HAP-1 (cell line): ENCODE measurements around the gene MPP1.

ENCODE experiments used
- DNase-seq, 2 experiments: peaks; one replicate each; pipeline ENCODE4 v3.0.0-alpha.2; 2016 to 2020; ENCODE audit warnings: low spot score in 2 of 2
- H3K27me3 ChIP-seq: fragments of 250-450 bp; sonication (Bioruptor Pico); 2 replicates; pipeline ENCODE4 v1.5.1; 2020; ENCODE audit warnings: low read depth, mild to moderate bottlenecking, moderate library complexity
- H3K36me3 ChIP-seq: fragments of 250-450 bp; sonication (Bioruptor Pico); replicated peaks from 2 replicates; pipeline ENCODE4 v1.5.1; 2020; ENCODE audit warnings: mild to moderate bottlenecking
- H3K4me1 ChIP-seq: fragments of 250-450 bp; sonication (Bioruptor Pico); 2 replicates; pipeline ENCODE4 v1.5.1; 2020; ENCODE audit warnings: mild to moderate bottlenecking
- H3K4me3 ChIP-seq: fragments of 250-450 bp; sonication (Bioruptor Pico); 2 replicates; pipeline ENCODE4 v1.5.1; 2020; ENCODE audit warnings: mild to moderate bottlenecking, moderate library complexity
- H3K9me3 ChIP-seq: fragments of 250-450 bp; sonication (Bioruptor Pico); 2 replicates; pipeline ENCODE4 v1.5.1; 2020; ENCODE audit warnings: mild to moderate bottlenecking, moderate library complexity
- in situ Hi-C: fragments of 300-500 bp; cut with MboI; formaldehyde crosslinking; loops from 3 replicates; pipeline ENCODE4 v1.14.3; 2020; ENCODE audit warnings: low sequenced_read_pairs, inconsistent platforms, mixed read lengths

MPP1 gene

DNA sequence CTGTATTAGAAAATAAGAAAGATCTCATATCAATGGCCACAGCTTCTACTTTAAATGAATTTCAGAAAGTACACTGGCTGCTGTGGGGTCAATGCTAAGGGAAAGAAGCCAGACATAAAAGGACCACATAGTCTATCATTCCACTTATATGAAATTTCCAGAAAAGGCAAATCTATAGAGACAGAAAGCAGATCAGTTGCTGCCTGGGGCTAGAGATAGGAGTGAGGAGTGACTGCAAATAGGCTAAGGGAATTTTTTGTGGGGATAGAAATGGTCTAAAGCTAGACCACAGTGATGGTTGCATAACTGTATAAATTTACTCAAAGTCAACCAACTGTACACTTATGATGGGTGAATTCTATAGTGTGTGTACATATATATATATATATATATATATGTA, 62.7 kb downstream of the MPP1 start:
- no peak overlapping the region for H3K4me3 ChIP-seq
- H3K36me3 ChIP-seq, result no peaks in the 10 kb centered on the region
- DNase-seq, result no peak
- no peaks in the 10 kb centered on the region for H3K9me3 ChIP-seq
- H3K27me3 ChIP-seq, result no peaks in the 10 kb centered on the region; the same call in 1 of the 2 replicates
- no peaks in the 10 kb centered on the region for H3K4me1 ChIP-seq
- in situ Hi-C loops, result loop anchor here (25.0 kb wide), 1 partner anchor 155 kb away; the partner anchor contains the start of gene CTAG1A

DNA sequence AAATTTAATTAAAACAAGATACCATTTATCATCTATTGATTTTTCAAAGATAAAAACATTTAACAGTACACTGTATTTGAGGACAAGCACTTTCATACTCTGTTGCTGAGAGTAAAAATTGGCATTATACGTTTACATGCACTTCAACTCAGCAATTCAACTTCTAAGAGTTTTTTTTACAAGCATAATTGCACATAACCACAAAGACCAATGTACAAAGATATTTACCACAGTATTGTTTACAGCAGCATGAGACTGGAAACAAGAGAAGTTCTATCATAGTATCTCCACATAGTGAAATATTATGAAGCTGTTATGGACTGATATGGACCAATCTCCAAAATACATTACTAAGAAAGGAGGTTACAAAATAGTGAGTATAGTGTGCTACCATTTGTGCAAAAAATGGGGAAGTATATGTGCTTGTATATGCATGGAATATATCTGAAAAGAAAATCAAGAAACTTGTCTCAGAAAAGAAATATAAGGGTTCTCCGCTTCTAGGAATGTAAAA, 65.3 kb downstream of the MPP1 start:
- Histone ChIP-seq H3K4me3 (no peak overlapping the region), H3K27me3 (no peaks in the 10 kb centered on the region; the same call in 1 of the 2 replicates), H3K4me1 (no peaks in the 10 kb centered on the region), H3K9me3 (no peaks in the 10 kb centered on the region), H3K36me3 (no peaks in the 10 kb centered on the region)
- in situ Hi-C loops, result loop anchor here (25.0 kb wide), 1 partner anchor 153 kb away; the partner anchor contains the start of gene CTAG1A
- DNase-seq, result no peak

DNA sequence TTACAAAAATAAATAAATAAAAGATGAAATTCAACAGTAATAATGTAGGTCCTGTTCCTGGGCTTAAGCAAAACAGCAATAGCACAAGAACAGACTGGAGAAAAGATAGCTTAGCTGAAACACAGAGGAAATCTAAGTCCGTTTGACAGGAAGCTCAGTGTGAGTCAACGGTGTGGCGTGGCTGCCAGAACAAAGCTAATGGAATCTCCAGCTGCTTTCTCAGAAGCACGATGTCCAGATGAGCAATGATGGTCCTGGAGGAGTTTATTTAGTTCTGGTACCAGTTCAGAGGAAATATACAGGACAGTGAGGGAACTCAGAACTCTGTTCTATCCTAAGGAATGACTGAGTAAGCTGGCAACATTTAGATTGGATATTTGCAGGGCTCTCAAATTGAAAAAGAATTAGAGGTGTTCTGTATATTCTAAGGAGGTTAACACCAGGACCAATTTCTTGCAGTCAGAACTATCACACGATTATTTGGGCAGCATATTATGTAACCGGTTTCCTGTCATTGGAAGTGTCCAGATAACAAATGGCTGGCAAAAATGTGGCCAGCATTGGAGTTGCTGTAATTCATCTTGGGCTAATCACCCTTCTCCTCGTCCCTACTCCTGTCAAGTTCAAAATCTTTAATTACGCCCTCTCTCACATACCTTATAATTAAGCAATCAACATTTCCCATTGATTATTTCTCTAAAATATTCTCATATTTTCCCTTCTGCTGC, 67.1 kb downstream of the MPP1 start:
- H3K36me3 ChIP-seq, result no peaks in the 10 kb centered on the region
- no peaks in the 10 kb centered on the region; the same call in 1 of the 2 replicates for H3K27me3 ChIP-seq
- H3K9me3 ChIP-seq, result no peaks in the 10 kb centered on the region
- in situ Hi-C loops, result loop anchor here (25.0 kb wide), 1 partner anchor 151 kb away; the partner anchor contains the start of gene CTAG1A
- H3K4me3 ChIP-seq, result no peak overlapping the region
- H3K4me1 ChIP-seq, result peaks cover 3% of the 10 kb centered on the region
- no peak for DNase-seq

DNA sequence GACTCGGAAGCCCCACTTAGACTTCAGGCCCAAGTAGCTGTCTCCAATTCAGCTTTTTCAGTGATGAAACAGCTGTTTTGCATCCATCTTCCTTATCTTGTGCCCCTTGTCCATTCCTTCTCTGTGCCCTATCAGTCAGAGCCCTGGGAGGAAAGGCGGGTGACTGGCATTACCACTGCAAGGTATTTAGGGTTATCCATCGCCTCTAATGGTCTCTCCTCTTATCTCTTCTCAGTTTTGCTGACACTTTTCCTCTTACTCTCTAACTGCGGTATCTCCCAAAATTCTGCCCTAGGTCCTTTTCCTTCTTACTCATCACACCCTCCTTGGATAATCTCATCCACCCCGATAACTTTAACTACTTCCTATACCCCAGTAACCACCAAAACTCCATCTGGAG, 68.1 kb downstream of the MPP1 start:
- no peaks in the 10 kb centered on the region for H3K36me3 ChIP-seq
- H3K9me3 ChIP-seq, result no peaks in the 10 kb centered on the region
- H3K4me1 ChIP-seq, result peaks cover 8% of the 10 kb centered on the region
- no peak for DNase-seq
- no peak overlapping the region for H3K4me3 ChIP-seq
- in situ Hi-C loops, result loop anchor here (25.0 kb wide), 1 partner anchor 150 kb away; the partner anchor contains the start of gene CTAG1A
- H3K27me3 ChIP-seq, result no peaks in the 10 kb centered on the region; the same call in 1 of the 2 replicates

DNA sequence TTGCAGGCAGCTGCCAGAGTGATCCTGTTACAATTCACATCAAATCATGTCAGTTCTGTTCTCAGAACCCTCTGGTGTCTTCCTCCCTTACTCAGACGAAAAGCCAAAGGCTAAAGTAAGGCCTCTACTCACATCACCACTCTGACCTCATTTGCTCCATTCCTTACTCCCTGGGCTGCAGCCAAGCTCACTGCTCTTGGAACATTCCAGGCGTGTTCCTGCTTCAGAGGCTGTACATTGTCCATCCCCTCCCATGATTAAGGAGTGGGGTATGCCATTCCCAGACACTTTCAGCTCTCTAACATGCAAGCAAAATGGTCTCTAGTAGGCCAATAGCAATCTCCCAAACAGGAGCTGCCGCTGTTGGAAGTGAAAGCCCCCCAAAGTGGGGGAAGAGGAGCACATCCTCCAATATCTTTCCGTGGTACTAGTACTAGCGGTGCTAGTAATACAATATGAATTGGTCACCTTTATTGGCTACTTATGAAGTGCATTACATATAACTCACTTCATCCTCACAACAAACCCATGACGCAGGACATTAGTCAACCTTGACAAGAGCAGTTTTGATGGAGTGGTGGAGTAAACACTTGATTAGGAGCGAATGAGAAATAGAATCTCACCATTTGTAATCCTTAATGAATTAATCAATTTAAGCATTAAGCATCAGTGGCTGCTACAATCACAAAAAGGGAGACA, 69.4 kb downstream of the MPP1 start:
- no peaks in the 10 kb centered on the region for H3K36me3 ChIP-seq
- in situ Hi-C loops, result loop anchor here (25.0 kb wide), 1 partner anchor 149 kb away; the partner anchor contains the start of gene CTAG1A
- no peaks in the 10 kb centered on the region; the same call in 1 of the 2 replicates for H3K27me3 ChIP-seq
- DNase-seq, result no peak
- no peaks in the 10 kb centered on the region for H3K9me3 ChIP-seq
- peaks cover 8% of the 10 kb centered on the region for H3K4me1 ChIP-seq
- no peak overlapping the region for H3K4me3 ChIP-seq

DNA sequence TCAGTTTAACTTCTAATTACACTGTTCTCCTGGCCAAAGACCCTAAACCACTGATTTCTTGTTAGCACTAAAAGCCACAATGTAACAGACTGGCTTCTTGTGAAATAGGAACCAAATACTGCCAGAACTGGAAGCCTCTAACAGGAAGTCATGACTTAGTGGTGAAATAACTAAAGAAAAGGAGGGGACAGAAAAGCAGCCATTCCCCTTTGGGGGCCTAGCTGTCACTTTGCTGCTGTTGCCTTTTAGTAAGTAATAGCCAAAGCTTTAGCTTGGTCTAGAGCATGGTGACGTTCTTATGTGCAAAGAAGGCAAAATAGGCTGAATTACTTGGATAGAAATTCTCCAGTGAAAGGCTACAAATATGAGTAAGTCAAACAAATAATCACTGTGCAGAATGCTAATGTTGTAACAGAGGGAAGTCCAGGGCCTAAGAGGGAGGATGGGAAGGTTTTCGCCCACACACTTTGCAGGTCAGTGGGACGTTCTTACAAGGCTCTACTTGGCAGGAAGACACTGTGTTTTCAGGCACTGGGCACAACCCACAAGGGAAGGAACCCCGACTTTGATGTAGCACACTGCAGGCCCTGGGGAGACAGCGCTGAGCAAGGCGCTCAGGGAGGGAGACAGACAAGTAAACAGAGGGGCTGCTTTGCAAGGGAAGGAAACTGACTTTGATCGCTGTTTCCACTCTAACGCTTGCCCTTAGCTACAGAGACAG, 71.1 kb downstream of the MPP1 start:
- H3K36me3 ChIP-seq, result no peaks in the 10 kb centered on the region
- H3K4me3 ChIP-seq, result no peak overlapping the region
- H3K27me3 ChIP-seq, result no peaks in the 10 kb centered on the region
- DNase-seq, result no peak
- no peaks in the 10 kb centered on the region for H3K9me3 ChIP-seq
- in situ Hi-C loops, result loop anchor here (25.0 kb wide), 1 partner anchor 147 kb away; the partner anchor contains the start of gene CTAG1A
- H3K4me1 ChIP-seq, result peaks cover 8% of the 10 kb centered on the region

DNA sequence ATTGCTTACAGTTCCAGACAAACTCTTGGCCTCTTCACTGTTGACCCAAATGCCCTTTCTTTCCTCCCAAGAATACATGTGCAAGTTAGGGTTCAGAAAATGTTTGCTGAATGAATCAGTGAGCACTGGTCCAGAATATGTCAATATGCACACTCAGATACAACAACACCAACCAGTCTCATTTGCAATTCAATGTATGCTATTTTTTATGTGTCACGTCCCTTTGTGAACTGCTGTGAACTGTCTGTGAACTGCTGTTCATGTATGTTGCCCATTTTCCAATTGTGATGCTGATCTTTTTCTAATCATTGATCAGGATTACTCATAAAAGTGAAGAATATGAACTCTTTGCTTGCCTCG, 72.2 kb downstream of the MPP1 start:
- Histone ChIP-seq H3K4me1 (peaks cover 8% of the 10 kb centered on the region), H3K36me3 (no peaks in the 10 kb centered on the region), H3K27me3 (no peaks in the 10 kb centered on the region), H3K4me3 (no peak overlapping the region), H3K9me3 (no peaks in the 10 kb centered on the region)
- peak in 1 of 2 experiments; percentile 31 for DNase-seq
- in situ Hi-C loops, result loop anchor here (25.0 kb wide), 1 partner anchor 146 kb away; the partner anchor contains the start of gene CTAG1A

DNA sequence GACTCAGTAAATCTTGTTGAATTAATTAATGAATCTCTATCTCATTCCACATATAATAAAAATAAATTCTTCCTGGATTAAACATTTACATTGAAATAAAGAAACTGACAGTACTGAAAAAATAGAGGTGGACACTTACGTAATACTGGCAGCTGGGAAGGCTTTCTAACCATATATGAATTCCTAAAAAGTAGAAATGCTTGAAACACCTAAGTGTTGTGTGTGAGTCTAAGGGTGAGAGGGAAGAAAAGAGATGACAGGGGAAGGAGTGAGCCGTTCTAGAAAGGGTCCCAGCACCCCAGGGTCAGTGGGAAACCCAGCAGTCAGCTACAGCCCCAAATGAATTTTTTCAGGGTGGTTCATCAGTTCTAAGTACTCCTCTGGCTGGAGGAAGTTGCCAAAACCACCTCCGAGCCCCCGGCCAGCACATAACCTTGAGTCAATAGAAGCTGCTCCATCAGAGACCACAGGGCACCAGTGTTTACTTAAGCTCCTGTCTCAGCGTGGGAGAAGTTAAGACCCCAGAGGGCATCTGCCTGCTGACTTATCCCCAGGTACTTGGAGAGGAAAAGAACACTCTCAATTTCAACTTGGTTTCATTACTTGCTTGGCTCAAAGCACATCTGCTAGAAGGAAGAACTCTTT, 72.7 kb downstream of the MPP1 start:
- Histone ChIP-seq H3K4me1 (peaks cover 8% of the 10 kb centered on the region), H3K9me3 (no peaks in the 10 kb centered on the region), H3K36me3 (no peaks in the 10 kb centered on the region), H3K4me3 (no peak overlapping the region), H3K27me3 (no peaks in the 10 kb centered on the region)
- DNase-seq, result no peak
- in situ Hi-C loops, result loop anchor here (25.0 kb wide), 1 partner anchor 145 kb away; the partner anchor contains the start of gene CTAG1A

DNA sequence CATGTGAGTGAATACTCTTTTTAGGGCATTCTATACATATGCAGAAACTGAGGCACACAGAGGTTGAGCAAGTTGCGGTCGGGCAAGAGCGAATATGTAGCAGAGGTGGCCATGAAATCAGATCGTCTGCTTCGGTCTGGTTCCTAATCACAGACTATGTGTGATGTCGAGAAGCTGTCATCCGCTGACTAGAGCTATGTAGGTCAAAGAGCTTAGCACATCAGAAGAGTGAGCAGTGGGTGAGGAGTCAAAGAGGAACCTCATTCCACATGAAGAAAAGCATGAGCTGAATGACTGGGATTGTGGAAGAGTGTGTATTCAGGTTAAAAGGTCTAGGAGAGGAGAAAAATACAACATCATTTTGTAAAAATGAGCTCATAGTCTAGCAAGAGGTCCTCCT, 73.4 kb downstream of the MPP1 start:
- in situ Hi-C loops, result loop anchor here (25.0 kb wide), 1 partner anchor 145 kb away; the partner anchor contains the start of gene CTAG1A
- Histone ChIP-seq H3K27me3 (no peaks in the 10 kb centered on the region), H3K9me3 (no peaks in the 10 kb centered on the region), H3K36me3 (no peaks in the 10 kb centered on the region), H3K4me3 (no peak overlapping the region), H3K4me1 (peaks cover 8% of the 10 kb centered on the region)
- no peak for DNase-seq

DNA sequence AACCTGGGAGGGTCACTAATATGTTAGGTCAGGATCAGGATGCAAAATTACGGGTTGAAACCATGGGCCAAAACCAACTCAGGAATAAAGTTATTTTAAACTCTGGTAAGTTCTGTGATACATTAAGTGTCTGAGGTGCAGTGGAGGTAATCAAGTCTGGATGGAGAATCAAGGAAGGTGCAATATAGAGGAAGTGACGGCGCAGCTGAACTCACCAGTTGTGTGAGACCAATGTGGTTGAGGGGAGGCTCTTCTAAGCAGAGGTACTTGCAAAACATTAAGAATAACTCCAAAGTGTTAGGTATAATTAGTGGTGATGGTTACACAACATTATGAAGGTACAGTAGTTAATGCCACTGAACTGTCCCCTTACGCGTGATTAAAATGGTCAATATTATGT, 74.1 kb downstream of the MPP1 start:
- Histone ChIP-seq H3K9me3 (no peaks in the 10 kb centered on the region), H3K27me3 (no peaks in the 10 kb centered on the region), H3K4me1 (peaks cover 8% of the 10 kb centered on the region), H3K36me3 (no peaks in the 10 kb centered on the region), H3K4me3 (no peak overlapping the region)
- DNase-seq, result no peak
- in situ Hi-C loops, result loop anchor here (25.0 kb wide), 1 partner anchor 144 kb away; the partner anchor contains the start of gene CTAG1A

DNA sequence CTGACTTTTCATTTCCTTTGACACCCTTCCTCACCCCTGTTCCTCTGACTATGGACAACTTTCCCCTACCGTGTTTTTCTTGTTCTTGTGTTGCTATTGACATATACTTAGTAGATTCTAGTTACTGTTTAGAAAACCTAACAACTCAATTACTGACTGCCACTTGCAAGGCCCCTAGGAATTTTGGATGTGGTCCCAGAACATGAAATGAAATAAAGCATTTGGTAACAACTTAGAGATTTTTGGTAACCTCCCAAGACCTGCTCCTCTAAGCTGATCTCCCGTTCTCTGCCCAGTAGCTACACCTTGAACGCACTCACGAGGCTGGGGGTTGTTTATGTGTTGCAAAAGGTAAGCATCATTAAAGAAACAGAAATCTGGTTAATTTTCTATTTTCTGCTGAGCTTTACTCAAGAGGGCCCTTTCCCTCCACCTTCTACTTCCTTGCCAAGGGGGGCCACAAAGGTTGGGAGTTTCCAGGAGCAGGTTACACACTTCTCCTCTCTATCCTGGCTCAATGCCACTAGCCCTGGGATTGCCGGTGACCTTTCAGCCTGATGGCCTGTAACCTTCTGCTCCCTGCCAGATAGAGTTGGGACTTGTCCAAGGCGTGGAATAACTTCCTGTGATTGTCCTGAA, 74.9 kb downstream of the MPP1 start:
- no peak for DNase-seq
- Histone ChIP-seq H3K9me3 (no peaks in the 10 kb centered on the region), H3K36me3 (no peaks in the 10 kb centered on the region), H3K4me3 (no peak overlapping the region), H3K4me1 (peaks cover 8% of the 10 kb centered on the region), H3K27me3 (no peaks in the 10 kb centered on the region)
- in situ Hi-C loops, result loop anchor here (25.0 kb wide), 1 partner anchor 143 kb away; the partner anchor contains the start of gene CTAG1A

DNA sequence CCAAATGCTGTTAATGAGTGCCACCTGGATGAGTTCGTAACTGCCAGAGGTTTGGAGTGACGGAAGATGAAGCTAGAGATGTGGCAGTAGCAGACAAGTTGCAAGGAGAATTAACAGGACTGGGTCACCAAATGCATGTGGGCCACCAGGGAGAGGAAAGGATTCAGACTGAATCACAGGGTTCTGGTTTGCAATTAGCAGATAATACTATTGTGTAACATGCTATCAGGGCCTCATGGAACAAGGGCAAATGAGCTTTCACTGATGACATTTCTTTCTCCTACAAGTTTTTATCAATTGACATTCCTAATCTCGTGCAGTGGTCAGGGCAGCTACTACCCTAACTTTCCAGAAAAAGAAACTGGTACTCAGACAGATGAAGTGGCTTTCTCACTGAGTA, 75.8 kb downstream of the MPP1 start:
- no peaks in the 10 kb centered on the region for H3K36me3 ChIP-seq
- H3K4me1 ChIP-seq, result peaks cover 8% of the 10 kb centered on the region
- no peak overlapping the region for H3K4me3 ChIP-seq
- H3K27me3 ChIP-seq, result no peaks in the 10 kb centered on the region
- no peak for DNase-seq
- no peaks in the 10 kb centered on the region for H3K9me3 ChIP-seq
- in situ Hi-C loops, result loop anchor here (25.0 kb wide), 1 partner anchor 142 kb away; the partner anchor contains the start of gene CTAG1A
